Stimulated activated CD4-positive, alpha-beta T cell treated with anti-CD3 and anti-CD28 coated beads, Interleukin-12 subunit alpha, Interleukin-12 subunit beta, amount 100 ng/mL, for 48 hours (primary cell): ENCODE data around the gene IWS1.
"Not testable (repeated sequence)": the region's sequence is repeated elsewhere in the genome, so short reads cannot be mapped to it uniquely, and the experiment has no call there.

ENCODE experiments used
- DNase-seq, 3 donors: peaks; one replicate each; pipeline ENCODE4 v3.0.0-alpha.2; 2020; ENCODE audit warnings: low read depth in 2 of 3, low spot score in 1 of 3

The IWS1 gene

DNA sequence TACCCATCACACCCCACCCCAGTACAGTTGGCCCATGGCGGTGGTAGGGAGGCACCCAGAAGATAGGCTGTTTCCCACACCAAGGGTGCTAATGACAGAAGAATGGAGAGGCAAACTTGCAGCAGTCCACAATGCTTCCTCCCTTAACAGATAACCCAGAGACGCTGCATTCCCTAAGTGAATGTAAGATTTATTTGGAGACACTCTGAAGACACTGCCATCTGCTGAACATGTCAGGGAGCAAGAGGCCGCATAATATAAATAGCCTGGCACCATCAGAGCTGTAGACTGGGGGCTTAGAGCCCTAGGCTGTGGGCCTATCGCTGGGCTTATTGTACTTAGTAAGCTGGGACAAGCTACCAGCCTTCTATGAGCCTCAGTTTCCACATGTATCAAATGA is 2.2 kb upstream of the IWS1 start:
- no peak for DNase-seq

DNA sequence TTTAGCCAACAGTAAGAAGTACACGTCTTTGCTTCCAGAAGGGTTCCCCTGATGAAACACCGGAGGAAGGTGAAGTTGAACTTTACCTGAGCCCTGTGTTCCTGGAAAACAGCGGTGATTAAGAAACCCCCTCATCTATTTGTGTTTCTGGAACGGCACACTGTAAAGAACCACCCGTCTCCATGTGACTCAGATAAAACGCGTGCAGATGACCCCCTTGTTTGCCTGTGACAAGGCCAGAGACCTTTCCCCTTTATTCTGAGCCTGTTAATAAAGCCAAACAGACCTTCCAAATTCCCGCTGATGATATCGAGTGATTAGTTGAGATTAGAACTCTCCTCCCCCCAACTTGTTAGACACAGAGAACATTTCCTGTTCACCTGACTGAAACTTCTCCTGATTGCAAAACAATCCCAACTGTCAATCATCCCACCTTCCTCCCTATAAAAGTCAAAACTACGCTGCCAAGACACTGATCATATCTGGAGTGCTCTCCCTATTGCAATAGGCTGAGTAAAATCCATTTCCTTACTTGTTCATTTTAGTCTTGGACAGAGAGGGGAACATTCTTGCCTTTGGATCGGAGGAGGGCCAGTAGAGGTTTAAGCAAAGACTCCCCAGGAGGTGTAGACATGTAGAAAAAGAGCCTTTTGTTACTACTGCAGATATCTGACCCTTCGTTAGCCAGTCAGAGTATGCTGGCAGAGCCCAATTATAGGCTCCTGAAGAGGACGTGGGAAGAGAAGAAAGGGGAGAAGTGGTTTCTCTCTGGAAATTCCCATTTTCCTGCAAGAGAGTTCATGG is 914 bp upstream of the IWS1 start:
- DNase-seq: peak in 1 of 3 donors; percentile 5

DNA sequence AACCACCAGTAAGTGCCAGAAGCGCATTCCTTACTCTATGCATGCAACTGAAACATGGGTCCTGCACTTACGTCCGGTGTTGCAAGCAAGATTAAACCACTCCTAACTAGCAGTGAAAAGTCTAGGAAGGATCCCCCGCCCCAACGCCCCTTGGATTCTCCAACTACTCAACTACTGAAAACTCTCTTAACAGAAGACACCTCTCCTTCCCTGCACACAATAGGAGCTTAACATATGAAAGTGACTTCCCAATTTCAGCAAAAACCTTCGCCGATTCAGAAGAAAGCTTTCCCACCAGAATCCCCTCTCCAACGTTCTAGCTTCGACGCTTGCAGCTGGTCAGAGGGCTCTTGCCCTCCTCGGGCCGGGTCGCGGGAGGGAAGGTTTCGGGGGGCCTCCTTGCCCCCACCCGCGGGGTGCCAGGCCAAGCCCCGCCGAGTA is 578 bp downstream of the IWS1 start:
- no peak for DNase-seq

DNA sequence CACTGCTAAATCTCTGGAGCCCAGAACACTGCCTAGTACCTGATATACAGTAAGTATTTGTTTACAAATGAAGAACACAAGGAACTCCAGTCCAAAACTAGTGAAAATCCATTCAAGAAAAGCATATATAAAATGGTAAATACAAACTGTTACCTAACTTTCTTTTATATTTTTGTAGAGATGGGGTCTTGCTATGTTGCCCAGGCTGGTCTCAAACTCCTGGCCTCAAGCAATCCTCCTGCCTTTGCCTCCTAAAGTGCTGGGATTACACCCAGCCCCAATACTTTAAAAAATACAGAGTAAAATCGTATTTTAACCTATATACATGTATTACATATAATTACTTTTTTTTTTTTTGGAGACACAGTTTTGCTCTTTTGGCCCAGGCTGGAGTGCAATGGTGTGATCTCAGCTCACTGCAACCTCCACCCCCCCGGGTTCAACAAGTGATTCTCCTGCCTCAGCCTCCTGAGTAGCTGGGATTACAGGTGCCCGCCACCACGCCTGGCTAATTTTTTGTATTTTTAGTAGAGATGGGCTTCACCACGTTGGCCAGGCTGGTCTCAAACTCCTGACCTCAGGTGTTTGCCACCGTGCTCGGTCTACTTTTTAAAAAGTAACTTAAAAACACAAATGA is 2.0 kb downstream of the IWS1 start:
- not testable (repeated sequence) for DNase-seq

DNA sequence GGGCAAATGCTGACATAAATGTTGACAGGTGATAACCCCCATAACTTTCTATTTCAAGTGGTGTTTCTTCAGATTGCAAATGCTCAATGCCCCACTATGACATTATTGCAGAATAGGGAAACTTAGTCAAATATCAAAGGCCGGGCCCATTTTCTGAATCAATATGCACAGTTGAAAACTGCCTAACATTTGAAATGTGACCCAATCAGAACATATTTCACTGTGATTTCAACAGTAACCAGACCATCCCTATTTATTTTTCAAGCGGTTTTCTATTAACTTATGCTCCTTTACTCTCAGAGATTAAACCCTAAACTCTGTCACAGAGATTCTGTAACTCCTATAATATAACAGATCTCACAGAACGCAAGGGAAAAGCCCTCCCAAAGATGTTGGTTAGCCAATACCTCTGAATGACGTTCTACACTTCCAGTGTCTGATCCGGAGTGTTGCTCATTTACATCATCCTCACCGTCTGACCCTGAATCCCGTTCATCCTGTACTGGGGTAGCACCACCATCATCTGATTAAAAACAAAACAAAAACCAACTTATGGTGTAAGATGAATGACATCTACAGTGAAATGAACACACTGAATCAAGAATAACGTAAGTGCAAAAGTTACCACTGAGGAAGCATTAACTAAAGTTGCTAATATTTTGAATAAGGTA is 2.9 kb downstream of the IWS1 start:
- no peak for DNase-seq

DNA sequence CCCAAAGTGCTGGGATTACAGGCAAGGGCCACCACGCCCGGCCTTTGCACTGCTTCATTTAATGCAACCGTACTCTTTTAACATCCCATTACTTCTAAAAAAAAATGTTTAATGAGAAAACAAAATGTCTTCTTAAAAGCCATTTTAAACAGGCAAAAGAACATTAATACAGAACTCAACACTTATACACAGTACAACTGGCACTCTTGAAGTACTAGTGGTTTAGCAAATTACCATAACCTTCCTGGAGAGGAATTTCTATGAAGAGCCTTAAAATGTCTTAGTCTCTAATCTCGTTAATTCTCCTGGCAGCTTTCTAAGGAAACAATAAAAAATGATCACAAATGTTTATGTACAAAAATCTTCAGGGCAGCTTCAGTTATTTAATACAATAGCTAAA is 5.9 kb downstream of the IWS1 start:
- DNase-seq: no peak

DNA sequence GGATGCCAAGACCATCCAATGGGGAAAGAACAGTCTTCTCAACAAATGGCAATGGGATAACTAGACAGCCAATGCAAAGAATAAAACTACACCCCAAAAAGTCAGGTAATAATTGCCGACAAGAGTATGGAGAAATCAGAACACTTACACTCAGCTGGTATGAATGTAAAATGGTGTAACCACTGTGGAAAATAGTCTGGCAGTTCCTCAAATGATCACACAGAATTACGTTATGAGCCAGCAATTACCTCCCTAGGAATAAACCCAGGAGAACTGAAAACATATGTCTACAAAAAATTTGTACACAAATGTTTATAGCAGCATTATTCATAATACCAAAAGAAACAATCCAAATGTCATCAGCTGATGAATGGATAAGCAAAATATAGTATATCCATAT is 8.8 kb downstream of the IWS1 start:
- DNase-seq: no peak

DNA sequence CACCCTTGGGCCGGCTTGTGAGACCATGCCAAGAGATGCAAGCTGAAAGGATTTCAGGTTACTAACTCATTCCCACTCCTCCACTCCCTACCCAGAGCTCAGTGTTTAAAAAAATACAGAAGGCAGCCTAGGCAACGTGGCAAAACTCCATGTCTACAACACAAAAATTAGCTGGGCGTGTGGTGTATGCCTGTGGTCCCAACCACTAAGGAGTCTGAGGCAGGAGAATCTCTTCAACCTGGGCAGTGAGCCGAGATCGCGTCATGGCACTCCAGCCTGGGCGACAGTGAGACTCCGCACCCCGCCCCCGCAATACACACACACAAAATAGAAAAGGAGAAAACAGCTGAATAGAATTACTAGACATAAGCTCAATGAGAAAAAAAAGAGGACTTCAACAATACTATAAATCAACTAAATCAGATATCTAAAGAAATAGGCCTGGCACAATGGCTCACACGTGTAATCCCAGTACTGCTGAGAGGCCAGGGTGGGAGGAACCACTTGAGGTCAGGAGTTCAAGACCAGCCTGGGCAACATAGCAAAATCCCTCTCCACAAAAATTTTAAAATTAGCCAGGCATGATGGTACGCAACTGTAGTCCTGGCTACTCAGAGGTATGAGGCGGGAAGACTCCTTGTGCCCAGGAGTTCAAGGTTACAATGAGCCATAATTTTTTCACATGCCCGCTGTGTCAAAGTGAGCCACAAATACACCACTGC is 10.1 kb downstream of the IWS1 start:
- DNase-seq: no peak

DNA sequence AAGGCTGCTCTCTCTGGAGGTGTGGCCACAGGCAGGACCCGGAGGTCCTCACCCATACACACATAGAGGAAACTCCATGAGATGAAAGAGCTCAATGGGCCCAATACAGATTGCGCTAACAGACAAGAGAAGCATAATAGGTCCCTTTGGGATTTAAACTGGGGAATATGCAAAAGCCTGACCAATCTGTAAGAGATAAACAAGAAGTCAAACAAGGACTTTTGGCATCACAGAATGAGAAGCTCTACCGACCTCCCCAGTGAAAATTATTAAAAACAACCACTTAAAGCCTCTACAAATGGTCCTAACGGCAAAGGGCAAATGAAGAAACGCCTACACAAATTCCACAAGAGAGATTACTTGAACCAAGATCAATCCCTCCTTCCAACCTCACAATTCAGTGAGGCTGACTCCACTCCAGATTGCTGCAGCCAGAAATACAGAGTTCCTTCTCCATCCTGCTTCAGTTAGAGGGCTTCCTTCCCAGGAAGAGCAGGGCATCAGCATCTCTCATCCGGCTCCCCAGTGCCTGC is 10.8 kb downstream of the IWS1 start:
- no peak for DNase-seq

DNA sequence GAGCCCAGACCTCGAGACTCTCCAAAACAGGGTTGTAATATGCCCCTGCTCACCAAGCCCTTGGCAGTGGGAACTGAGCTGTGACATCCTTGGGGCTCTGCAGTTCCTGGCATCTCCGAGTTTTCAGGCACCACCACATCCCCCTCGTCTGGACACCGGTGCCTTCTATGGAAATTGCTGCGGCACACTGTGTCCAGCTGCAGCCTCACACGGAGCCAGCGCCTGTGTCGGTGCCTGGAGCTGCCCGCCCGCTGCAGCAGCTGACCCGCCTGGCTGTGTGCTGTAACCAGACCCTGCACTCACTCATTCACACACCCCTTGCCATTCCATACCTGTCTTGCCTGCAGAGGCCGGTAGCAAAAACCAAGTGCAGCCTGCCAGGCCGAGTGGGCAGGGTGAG is 11.8 kb downstream of the IWS1 start:
- DNase-seq: no peak

DNA sequence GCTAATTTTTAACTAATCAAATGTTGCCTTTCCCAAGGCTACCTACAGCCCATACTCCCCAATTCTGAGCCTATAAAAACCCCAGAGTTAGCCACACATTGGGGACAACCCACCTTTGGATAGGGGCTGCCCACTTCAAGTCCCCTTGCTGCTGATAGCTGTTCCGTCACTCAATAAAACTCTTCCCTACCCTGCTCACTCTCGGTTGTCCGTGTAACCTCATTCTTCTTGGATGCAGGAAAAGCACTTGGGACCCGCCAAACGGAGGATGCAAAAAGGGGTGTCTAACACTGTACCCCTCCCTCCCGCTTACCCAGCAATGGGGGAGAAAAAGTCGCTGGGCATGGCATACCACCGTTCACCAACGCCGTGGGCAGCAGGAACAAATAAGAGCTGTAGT is 12.2 kb downstream of the IWS1 start:
- no peak for DNase-seq

DNA sequence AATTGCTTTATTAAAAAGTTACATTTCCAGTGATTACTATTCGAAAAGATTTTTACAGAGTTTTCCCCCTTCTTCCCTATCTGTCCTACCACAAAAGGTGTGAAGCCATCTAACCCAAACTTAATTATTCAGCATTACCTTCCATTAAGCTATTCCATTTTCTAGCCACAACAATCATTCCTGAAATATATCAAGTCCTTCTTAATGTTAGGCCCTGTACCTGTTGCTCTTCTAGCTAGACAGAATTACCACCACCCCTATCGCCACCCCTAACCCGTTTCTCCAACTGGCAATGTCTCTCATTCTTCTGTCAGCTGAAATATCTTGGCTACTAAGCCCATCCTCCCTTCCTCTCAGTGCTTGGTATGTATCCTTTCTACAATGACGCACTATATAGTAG is 13.9 kb downstream of the IWS1 start:
- DNase-seq: no peak

DNA sequence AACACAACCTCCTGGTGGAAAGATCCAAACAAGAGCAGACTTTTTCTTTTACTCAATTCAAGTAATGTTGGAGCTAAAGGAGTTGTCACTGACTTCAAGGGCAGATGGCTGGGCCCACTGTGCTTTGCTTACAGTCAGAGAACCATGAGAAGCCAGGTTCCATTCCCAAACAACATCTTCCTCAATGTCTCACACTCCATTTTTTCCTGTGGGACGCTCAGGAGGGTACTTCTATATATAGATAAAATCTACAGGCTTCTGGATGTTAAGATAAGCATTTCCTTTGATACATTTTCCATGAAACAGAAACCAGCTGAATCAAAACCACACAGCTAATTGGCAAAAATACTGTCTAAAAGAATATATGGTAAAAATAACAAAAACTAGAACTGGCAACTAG is 14.4 kb downstream of the IWS1 start:
- no peak for DNase-seq

DNA sequence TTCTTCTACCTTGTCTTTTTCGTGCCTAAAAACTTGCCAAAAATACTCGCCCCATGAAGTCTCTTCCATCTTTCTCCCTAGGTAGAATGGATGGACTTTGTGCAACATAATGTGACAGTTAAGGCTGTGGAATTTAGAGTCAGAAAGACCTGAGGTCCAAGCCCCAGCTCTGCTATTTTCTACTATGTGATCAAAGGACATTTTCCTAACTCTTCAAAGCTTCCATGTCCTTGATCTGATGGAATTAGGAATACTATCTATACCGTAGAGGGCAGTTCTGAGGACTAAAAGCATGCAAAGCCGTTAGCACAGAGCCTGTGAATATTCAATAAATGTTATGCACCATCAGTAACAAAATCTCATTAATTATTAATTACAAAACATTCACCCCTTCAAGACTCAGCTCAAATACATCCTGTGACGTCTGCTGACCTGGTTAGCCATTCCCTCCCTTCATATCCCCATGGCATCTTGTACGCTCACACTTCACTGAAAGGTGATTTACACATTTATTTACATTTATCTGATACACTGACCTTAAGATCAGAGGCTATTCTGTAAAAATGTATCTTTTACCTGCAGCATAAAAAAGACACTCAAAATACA is 15.1 kb downstream of the IWS1 start:
- DNase-seq: no peak

DNA sequence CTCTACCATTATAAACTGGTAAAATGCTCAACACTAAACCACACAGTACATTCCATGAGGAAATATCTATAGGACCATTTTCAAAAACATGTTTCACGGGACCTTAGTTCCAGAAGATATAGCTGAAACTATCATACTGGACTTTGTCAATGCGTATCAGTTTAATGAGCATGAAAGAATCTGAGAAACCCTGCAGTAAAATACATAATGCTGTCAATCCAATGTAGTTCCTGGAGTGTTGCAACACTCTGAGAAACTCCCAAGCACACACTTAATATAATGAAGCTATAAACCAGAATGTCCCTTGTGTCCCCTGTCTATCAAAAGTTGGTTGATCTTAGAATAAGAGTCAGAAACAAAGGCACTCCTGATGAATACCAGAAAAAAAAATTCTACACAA is 16.2 kb downstream of the IWS1 start:
- no peak for DNase-seq

DNA sequence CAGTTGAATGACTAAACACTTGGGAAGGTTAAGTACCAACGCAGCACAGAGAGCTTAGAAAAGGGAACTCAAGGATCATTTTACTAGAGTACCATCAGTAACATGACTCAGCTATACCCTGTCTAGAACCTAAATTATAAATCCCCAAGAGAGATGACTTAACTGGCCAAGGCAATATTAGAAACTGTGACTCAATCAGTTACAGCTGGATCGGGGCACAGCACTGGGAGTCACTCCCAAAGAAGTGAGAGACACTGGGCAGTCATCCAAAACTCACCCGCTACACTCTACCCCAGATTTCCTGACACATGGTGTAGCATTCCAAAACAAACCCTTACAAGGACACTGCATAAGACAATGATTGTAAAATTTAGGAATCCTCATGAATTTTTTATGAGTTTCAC is 17.7 kb downstream of the IWS1 start:
- DNase-seq: no peak

DNA sequence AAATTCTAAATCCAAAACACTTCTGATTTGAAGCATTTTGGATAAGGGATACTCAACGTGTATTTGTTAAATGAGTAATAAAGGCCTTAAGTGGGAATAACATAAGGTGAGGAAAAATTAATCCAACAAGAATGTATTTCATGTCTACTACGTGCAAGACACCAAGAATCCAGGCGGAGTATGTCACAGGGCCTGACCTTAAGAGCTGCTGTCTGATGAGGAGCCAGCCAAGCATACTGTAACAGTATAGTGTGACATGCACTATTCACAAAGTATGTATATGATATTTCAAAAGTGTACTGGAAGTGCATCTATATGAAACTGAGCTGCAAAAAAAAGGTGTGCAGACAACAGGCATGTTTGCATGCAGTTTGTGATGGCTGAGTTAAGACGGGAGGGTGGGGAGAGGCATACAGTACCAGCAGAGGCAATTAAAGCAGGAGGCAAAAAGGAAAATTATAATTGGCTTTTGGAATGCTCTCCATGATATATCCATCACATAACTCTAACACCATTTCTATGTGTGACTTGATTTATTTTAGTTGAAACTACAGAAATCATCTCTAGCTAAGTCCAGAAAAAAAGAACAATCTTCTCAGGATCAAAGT is 18.2 kb downstream of the IWS1 start:
- DNase-seq: no peak

DNA sequence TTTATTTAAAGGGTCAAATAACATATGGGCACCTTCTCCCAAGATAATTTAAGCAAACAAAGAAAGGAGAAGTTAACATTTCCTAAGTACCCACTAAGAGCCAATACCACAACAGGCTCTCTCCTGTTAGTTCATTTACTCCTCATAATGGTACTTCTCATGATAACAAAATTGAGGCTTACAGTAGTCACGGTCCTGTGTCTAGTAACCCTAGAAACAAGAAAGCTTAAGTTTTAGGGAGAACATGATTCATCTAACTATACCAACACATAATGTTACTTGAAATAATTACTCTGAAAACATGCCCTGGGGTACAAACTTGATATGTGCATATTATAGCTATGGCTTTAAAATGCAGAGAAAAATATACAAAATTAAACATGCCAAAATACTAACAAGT is 19.8 kb downstream of the IWS1 start:
- no peak for DNase-seq

DNA sequence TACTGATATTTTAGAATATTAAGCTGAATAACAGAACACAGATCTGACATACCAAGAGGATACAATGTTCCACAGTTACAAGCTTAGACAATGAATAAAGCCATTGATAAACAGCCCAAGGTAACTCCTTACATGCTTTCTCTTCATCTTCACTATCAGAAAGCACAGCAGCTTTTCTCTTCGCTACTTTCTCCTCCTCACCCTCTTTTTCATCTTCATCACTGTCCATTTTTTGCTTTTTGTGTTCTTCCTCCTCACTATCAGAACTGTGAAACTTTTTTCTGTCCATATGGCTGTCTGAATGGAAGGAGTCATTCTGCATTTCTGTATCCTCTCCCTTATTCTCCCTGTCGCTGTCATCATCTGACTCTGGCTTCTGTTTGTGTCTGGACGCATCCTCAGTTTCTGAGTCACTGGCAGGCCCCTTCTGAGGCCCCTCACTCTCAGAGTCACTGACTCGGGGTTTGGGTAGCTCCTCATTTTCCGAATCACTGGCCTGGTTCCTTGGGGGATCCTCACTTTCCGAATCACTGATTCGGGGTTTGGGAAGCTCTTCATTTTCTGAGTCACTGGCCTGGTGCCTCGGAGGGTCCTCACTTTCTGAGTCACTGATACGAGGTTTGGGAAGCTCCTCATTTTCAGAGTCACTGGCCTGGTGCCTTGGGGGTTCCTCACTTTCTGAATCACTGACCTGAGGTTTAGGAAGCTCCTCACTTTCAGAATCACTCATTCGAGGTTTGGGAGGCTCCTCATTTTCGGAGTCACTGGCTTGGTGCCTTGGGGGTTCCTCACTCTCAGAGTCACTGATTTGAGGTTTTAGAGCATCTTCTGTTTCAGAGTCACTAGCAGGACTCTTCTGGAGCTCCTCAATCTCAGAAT is 21.5 kb downstream of the IWS1 start:
- DNase-seq: no peak

DNA sequence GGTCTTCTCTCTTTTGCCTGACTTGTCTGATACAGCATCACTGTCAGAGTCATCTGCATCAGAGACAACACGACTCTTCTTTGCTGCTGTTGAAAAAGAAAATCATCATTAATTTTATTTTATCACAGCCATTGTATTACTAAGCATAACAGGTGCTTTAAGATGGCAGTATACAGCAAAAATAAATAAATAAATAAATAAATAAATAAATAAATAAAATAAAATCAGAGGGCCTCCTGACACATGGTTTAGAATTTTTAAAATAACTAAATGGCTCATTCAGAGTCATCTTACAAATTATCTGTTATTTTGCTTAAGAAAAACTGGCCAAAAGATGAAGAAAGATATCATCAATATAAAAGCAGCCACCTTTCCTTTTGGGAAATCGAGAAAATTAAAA is 22.8 kb downstream of the IWS1 start:
- DNase-seq: no peak
